ENCODE data around the gene KSR1. TPM values are rescaled to one million over a fixed set of nuclear protein-coding genes. Genes with fewer than 3 reads are reported as not detected.

The KSR1 gene
- total RNA-seq, 2 experiments from 2014 or later: 179 to 189 TPM

- no peaks in the 10 kb centered on the region for H3K27me3 Mint-ChIP-seq (ENCODE audit: low read depth)
- H3K4me1 Mint-ChIP-seq (ENCODE audit: low read depth): peaks cover 11% of the 10 kb centered on the region
- H3K4me3 Mint-ChIP-seq: no peak overlapping the region
- H3K36me3 Mint-ChIP-seq (ENCODE audit: low read depth): peaks cover 55% of the 10 kb centered on the region
- no peak overlapping the region for H3K27ac Mint-ChIP-seq
- CTCF ChIA-PET: interaction anchor here (0.9 to 7.7 kb wide), 23 partner anchors 10 to 366 kb away, joined by 3 to 124 read pairs (median 8); partner anchors contain the start of genes KSR1 and LGALS9
- peak; percentile 81 for DNase-seq
- H3K9me3 Mint-ChIP-seq: no peaks in the 10 kb centered on the region
- intact Hi-C loops (cut with micrococcal nuclease): loop anchor here (1.0 kb wide), 3 partner anchors 44 to 153 kb away; no protein-coding TSS in a partner anchor
These were observed 146.6 kb downstream of the KSR1 start for GRCh38 chr17:27602721-27603420.

- no peak overlapping the region for H3K27ac Mint-ChIP-seq
- no peaks in the 10 kb centered on the region for H3K9me3 Mint-ChIP-seq
- CTCF ChIA-PET: interaction anchor here (0.6 to 7.7 kb wide), 19 partner anchors 11 to 417 kb away, joined by 3 to 124 read pairs (median 8); partner anchors contain the start of genes KSR1 and LGALS9
- DNase-seq: no peak
- no peak overlapping the region for H3K4me3 Mint-ChIP-seq
- H3K4me1 Mint-ChIP-seq (ENCODE audit: low read depth): peaks cover 11% of the 10 kb centered on the region
- intact Hi-C loops (cut with micrococcal nuclease): loop anchor here (1.0 kb wide), 3 partner anchors 44 to 153 kb away; no protein-coding TSS in a partner anchor
- H3K27me3 Mint-ChIP-seq (ENCODE audit: low read depth): no peaks in the 10 kb centered on the region
- H3K36me3 Mint-ChIP-seq (ENCODE audit: low read depth): peaks cover 56% of the 10 kb centered on the region
These were observed 147.1 kb downstream of the KSR1 start for GRCh38 chr17:27603421-27603770.

GRCh38 chr17:27603880-27604794, 147.9 kb downstream of the KSR1 start:
- intact Hi-C loops (cut with micrococcal nuclease): loop anchor here (1.0 kb wide), 3 partner anchors 43 to 152 kb away; no protein-coding TSS in a partner anchor
- Mint-ChIP-seq H3K27me3 (ENCODE audit: low read depth) (no peaks in the 10 kb centered on the region), H3K27ac (no peak overlapping the region), H3K4me3 (no peak overlapping the region), H3K36me3 (ENCODE audit: low read depth) (peaks cover 57% of the 10 kb centered on the region), H3K4me1 (ENCODE audit: low read depth) (peaks cover 11% of the 10 kb centered on the region), H3K9me3 (no peaks in the 10 kb centered on the region)
- no peak for DNase-seq
- CTCF ChIA-PET: interaction anchor here (0.6 to 7.7 kb wide), 9 partner anchors 12 to 417 kb away, joined by 4 to 124 read pairs (median 12); no protein-coding TSS in a partner anchor

GRCh38 chr17:27605409-27605808, 149.2 kb downstream of the KSR1 start:
- CTCF ChIA-PET: interaction anchor here (0.6 to 7.7 kb wide), 5 partner anchors 44 to 369 kb away, joined by 3 to 124 read pairs (median 3); no protein-coding TSS in a partner anchor
- Mint-ChIP-seq H3K36me3 (ENCODE audit: low read depth) (peaks cover 63% of the 10 kb centered on the region), H3K9me3 (no peaks in the 10 kb centered on the region), H3K4me1 (ENCODE audit: low read depth) (peaks cover 9% of the 10 kb centered on the region), H3K27ac (no peak overlapping the region), H3K27me3 (ENCODE audit: low read depth) (no peaks in the 10 kb centered on the region), H3K4me3 (no peak overlapping the region)
- intact Hi-C loops (cut with micrococcal nuclease): no loop called here
- no peak for DNase-seq

- peaks cover 20% of the 10 kb centered on the region for H3K4me1 Mint-ChIP-seq (ENCODE audit: low read depth)
- DNase-seq: no peak
- peaks cover 60% of the 10 kb centered on the region for H3K36me3 Mint-ChIP-seq (ENCODE audit: low read depth)
- intact Hi-C loops (cut with micrococcal nuclease): no loop called here
- H3K9me3 Mint-ChIP-seq: no peaks in the 10 kb centered on the region
- no peaks in the 10 kb centered on the region for H3K27me3 Mint-ChIP-seq (ENCODE audit: low read depth)
- H3K27ac Mint-ChIP-seq: no peak overlapping the region
- CTCF ChIA-PET: interaction anchor here (0.8 to 8.6 kb wide), 4 partner anchors 8 to 45 kb away, joined by 3 to 87 read pairs (median 4); no protein-coding TSS in a partner anchor
- no peak overlapping the region for H3K4me3 Mint-ChIP-seq
These were observed 151.4 kb downstream of the KSR1 start for GRCh38 chr17:27607521-27608091.

- CTCF ChIA-PET: interaction anchor here (0.8 to 8.6 kb wide), 6 partner anchors 9 to 134 kb away, joined by 3 to 87 read pairs (median 4); no protein-coding TSS in a partner anchor
- intact Hi-C loops (cut with micrococcal nuclease): no loop called here
- H3K4me3 Mint-ChIP-seq: no peak overlapping the region
- H3K27ac Mint-ChIP-seq: no peak overlapping the region
- peaks cover 66% of the 10 kb centered on the region for H3K36me3 Mint-ChIP-seq (ENCODE audit: low read depth)
- H3K27me3 Mint-ChIP-seq (ENCODE audit: low read depth): no peaks in the 10 kb centered on the region
- H3K4me1 Mint-ChIP-seq (ENCODE audit: low read depth): peaks cover 22% of the 10 kb centered on the region
- no peak for DNase-seq
- no peaks in the 10 kb centered on the region for H3K9me3 Mint-ChIP-seq
These were observed 152.3 kb downstream of the KSR1 start for GRCh38 chr17:27608328-27609230.

GRCh38 chr17:27609611-27610303, 153.5 kb downstream of the KSR1 start:
- Mint-ChIP-seq H3K36me3 (ENCODE audit: low read depth) (peaks cover 66% of the 10 kb centered on the region), H3K27me3 (ENCODE audit: low read depth) (no peaks in the 10 kb centered on the region), H3K4me1 (ENCODE audit: low read depth) (peaks cover 24% of the 10 kb centered on the region), H3K9me3 (no peaks in the 10 kb centered on the region), H3K27ac (no peak overlapping the region), H3K4me3 (no peak overlapping the region)
- CTCF ChIA-PET: interaction anchor here (0.6 to 8.6 kb wide), 13 partner anchors 10 to 229 kb away, joined by 3 to 87 read pairs (median 3); partner anchors contain the start of gene LGALS9
- DNase-seq: peak; percentile 41
- intact Hi-C loops (cut with micrococcal nuclease): no loop called here

- DNase-seq: no peak
- no peaks in the 10 kb centered on the region for H3K9me3 Mint-ChIP-seq
- H3K4me3 Mint-ChIP-seq: no peak overlapping the region
- H3K27me3 Mint-ChIP-seq (ENCODE audit: low read depth): no peaks in the 10 kb centered on the region
- H3K36me3 Mint-ChIP-seq (ENCODE audit: low read depth): peaks cover 66% of the 10 kb centered on the region
- intact Hi-C loops (cut with micrococcal nuclease): no loop called here
- H3K27ac Mint-ChIP-seq: no peak overlapping the region
- CTCF ChIA-PET: interaction anchor here (0.7 to 8.6 kb wide), 12 partner anchors 10 to 230 kb away, joined by 3 to 87 read pairs (median 4); partner anchors contain the start of gene LGALS9
- H3K4me1 Mint-ChIP-seq (ENCODE audit: low read depth): peaks cover 29% of the 10 kb centered on the region
These were observed 154.0 kb downstream of the KSR1 start for GRCh38 chr17:27610304-27610677.

- no peak overlapping the region for H3K4me3 Mint-ChIP-seq
- H3K27me3 Mint-ChIP-seq (ENCODE audit: low read depth): no peaks in the 10 kb centered on the region
- H3K4me1 Mint-ChIP-seq (ENCODE audit: low read depth): peaks cover 47% of the 10 kb centered on the region
- peaks cover 76% of the 10 kb centered on the region for H3K36me3 Mint-ChIP-seq (ENCODE audit: low read depth)
- H3K27ac Mint-ChIP-seq: peak overlapping the region; percentile 85
- DNase-seq: peak; percentile 64
- CTCF ChIA-PET: interaction anchor here (2.3 to 8.6 kb wide), 4 partner anchors 10 to 41 kb away, joined by 9 to 87 read pairs (median 12); no protein-coding TSS in a partner anchor
- no peaks in the 10 kb centered on the region for H3K9me3 Mint-ChIP-seq
- intact Hi-C loops (cut with micrococcal nuclease): loop anchor here (1.0 to 2.0 kb wide), 2 partner anchors 8 to 19 kb away; partner anchors contain the start of gene LGALS9
These were observed 156.0 kb downstream of the KSR1 start for GRCh38 chr17:27612160-27612770.

- CTCF ChIA-PET: interaction anchor here (0.7 to 8.6 kb wide), 5 partner anchors 9 to 230 kb away, joined by 4 to 87 read pairs (median 9); no protein-coding TSS in a partner anchor
These were observed 157.2 kb downstream of the KSR1 start for GRCh38 chr17:27613433-27613832.

More at GRCh38 chr17:27613433-27613832, 157.2 kb downstream of the KSR1 start:
- Mint-ChIP-seq H3K9me3 (no peaks in the 10 kb centered on the region), H3K4me3 (no peak overlapping the region), H3K4me1 (ENCODE audit: low read depth) (peaks cover 51% of the 10 kb centered on the region), H3K36me3 (ENCODE audit: low read depth) (peaks cover 79% of the 10 kb centered on the region), H3K27me3 (ENCODE audit: low read depth) (no peaks in the 10 kb centered on the region), H3K27ac (no peak overlapping the region)
- DNase-seq: no peak
- intact Hi-C loops (cut with micrococcal nuclease): loop anchor here (2.0 kb wide), 1 partner anchor 17 kb away; the partner anchor contains the start of gene LGALS9
